Adrenal gland (tissue), 5 donors: ENCODE measurements around the gene NACAD.

Experiments used
- POLR2A ChIP-seq, 2 donors: fragments of 450-650 bp; IDR thresholded peaks; one replicate each; pipeline ENCODE4 v1.6.1; 2017; ENCODE audit warnings: antibody characterized with exemption in 2 of 2, mild to moderate bottlenecking in 2 of 2, moderate library complexity in 1 of 2
- TF ChIP-seq, protein P1 (sequence below), 6 experiments: fragments of 450-650 bp in 4 of 6; fragments of 200-600 bp in 2 of 6; sonication (generic) in 1 of 6; IDR thresholded peaks; 1 replicate in 5 of 6; 2 replicates in 1 of 6; pipeline versions ENCODE4 v1.5.1 to v1.8.0; 2016 to 2021; ENCODE audit warnings: antibody characterized with exemption in 6 of 6, mild to moderate bottlenecking in 2 of 6, moderate library complexity in 1 of 6
- donor health status: DM: no; HTN: no; CAD: no.

DNA sequence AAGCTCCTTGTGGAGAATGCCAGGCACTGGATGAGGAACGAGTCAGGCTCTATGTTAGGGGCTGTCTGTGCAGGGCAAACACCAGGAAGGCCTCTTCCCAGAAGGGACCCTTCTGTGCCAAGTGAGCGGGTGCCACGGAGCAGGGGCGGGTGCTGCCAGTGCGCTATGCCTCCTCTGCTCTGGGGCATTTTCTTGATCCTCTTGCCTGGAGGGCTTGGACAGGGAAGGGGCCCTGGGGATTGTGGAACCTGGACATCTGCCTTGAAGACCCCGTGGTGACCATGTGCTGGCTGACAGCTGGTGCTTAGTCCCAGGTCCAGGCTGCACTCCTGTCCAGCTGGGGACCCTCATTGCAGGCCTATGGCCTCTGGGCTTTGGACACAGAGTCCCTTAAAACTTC, 38.2 kb upstream of the NACAD start:
- TF ChIP-seq, protein P1, sequence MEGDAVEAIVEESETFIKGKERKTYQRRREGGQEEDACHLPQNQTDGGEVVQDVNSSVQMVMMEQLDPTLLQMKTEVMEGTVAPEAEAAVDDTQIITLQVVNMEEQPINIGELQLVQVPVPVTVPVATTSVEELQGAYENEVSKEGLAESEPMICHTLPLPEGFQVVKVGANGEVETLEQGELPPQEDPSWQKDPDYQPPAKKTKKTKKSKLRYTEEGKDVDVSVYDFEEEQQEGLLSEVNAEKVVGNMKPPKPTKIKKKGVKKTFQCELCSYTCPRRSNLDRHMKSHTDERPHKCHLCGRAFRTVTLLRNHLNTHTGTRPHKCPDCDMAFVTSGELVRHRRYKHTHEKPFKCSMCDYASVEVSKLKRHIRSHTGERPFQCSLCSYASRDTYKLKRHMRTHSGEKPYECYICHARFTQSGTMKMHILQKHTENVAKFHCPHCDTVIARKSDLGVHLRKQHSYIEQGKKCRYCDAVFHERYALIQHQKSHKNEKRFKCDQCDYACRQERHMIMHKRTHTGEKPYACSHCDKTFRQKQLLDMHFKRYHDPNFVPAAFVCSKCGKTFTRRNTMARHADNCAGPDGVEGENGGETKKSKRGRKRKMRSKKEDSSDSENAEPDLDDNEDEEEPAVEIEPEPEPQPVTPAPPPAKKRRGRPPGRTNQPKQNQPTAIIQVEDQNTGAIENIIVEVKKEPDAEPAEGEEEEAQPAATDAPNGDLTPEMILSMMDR (IDR thresholded peaks at IDR 0.05) = no peak
- TF ChIP-seq POLR2A (IDR thresholded peaks at IDR 0.05) = no peak
